ENCODE results near the gene SLC10A7.

Gene SLC10A7

GRCh38 chr4:146246381-146246780 is 275.4 kb downstream of the SLC10A7 start:
- no peak for FAIRE-seq

DNA sequence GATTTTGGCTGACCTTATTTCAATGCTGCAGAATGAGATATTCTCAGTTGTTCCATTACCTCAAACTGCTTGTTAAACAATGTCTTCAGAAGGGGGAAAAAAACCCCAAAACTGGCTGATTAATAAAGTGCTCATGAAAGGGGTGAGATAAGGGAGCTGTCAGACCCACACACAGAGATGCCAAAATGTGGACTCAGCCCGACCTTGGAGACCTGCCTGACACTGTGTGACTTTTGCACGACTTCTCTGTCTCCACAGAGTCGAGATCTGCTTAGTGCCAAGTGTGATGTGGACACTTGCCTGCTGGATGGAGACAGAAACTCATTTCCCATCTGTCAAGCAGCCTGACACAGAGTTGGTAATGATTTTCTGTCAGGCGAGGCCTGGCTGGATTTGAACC is 275.9 kb downstream of the SLC10A7 start:
- no peak for FAIRE-seq

GRCh38 chr4:146245246-146245645 is 276.5 kb downstream of the SLC10A7 start:
- no peak for FAIRE-seq

- FAIRE-seq: no peak
Observed at GRCh38 chr4:146244496-146244895, 277.2 kb downstream of the SLC10A7 start.

- FAIRE-seq: no peak
Observed at GRCh38 chr4:146243883-146244277, 277.9 kb downstream of the SLC10A7 start.

- no peak for FAIRE-seq
Observed at GRCh38 chr4:146243141-146243882, 278.4 kb downstream of the SLC10A7 start.

- FAIRE-seq: no peak
Observed at GRCh38 chr4:146238107-146238506, 283.6 kb downstream of the SLC10A7 start.

DNA sequence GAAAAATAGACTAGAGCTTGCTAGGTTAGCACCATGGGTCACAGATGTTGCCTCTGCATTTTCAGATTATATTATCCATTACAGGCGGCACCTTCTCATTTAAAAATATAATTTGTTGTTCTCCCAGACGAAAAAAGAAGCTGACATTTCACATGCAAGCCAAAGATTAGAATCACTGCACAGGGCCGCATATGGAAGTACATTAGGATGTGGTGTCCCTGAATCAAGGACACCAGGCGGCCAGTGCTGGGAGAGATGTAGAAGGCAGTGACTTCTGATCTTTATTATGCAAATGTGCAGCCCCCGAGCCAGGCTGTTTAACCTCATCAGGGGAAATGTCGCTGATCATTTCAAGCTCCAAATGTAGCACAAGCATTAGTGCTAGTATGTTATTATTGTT is 284.6 kb downstream of the SLC10A7 start:
- no peak for FAIRE-seq

DNA sequence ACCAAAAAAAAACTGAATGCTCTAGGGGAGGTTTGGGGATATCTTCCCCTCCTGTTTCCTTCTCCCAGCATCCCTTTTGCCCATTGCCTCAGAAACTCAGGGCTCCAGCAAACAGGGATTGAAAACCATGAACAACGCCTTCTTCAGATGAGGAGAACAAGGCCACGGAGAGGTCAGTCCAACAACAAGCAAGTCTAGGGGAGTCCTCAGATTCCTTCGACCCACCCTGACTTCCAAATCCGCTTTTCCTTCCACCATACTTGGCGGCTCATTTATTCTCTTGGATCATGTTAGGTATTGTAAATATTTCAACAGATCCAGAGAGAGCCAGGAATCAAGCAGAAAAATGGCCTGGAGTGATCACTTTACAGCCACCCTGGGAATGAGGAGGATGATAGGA is 285.5 kb downstream of the SLC10A7 start:
- FAIRE-seq: no peak

DNA sequence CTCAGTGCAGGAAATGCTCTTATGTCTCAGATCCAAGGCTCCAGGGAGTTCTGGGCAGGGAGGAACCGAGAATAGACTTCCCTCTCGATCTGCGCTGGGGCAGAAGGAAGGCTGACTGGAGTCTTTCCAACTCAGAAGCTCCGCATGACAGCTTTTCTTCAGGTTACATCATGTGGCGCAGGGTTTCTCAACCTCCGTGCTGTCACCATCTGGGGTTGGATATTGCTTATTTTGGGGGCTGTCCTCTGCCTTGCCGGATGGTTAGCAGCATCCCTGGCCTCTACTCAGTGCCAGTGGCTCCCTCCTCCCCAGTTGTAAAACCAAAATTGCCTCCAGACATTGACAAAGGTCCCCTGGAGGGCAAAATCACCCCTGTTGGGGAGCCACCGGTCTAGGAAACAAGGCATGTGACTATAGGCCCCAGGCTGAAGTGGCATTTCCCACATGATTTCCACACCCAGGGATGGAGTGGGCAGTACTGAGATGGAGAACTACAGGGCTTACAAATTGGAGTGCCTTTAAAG is 286.0 kb downstream of the SLC10A7 start:
- no peak for FAIRE-seq

- no peak for FAIRE-seq
Observed at GRCh38 chr4:146232131-146232722, 289.5 kb downstream of the SLC10A7 start.

GRCh38 chr4:146229406-146229805 is 292.3 kb downstream of the SLC10A7 start:
- no peak for FAIRE-seq

DNA sequence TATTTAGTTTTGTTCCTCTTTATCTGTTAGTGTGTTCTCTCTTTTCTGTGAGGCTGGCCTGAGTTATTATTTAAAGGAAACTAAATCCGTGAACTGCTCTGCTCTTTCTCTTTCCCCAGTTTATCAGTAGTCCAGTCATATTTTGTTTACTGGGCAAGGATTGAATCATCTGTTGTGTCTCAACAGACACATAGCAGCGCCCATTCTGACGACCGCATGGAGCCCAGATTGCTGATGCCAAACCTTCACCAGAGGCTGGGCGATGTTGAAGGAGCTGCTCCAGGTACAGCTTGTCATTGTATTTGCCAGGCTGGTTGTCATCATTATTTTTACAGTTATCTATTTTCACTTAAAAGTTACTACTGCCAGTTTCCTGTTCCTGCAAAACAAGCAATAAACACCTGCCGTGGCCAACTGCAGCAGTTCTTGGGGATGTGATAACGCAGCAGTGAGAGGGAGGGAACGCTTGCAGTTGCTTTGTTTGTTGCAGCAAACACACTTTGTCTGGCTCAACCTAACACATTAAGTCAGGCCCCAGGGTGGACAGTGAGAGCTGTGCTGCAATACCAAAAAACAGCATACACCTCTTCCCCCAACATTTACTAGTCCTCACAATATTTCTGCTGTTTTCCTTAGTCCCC is 297.3 kb downstream of the SLC10A7 start:
- FAIRE-seq: no peak

- FAIRE-seq: no peak
Observed at GRCh38 chr4:146222313-146222712, 299.4 kb downstream of the SLC10A7 start.

GRCh38 chr4:146214238-146214637 is 307.5 kb downstream of the SLC10A7 start, which contains the start of gene REELD1:
Gene REELD1, plus strand, starts transcription at chr4:146214538. Its CDS starts 2,415 bp downstream, at chr4:146216953.
- no peak for FAIRE-seq

GRCh38 chr4:146212781-146213180 is 309.0 kb downstream of the SLC10A7 start:
- FAIRE-seq: no peak

DNA sequence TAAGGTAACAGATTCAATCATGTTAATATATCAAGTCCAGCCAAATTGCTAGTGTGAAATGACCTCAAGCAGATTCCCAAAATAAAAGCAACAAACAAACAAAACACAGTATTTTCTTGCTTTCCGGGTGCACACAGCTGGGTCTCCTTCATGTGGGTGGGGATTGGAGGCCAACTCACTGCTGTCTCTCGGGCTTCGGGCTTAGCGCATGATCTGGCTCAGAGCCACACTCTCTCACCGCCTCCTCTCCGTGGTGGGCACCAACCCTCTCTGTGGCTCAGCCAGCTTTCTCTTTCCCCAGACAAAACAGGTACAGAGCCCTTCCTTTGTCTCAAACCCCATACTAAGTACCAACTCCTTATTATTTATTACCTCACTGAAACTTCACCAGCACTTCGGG is 310.3 kb downstream of the SLC10A7 start:
- no peak for FAIRE-seq

- FAIRE-seq: no peak
Observed at GRCh38 chr4:146210890-146211289, 310.9 kb downstream of the SLC10A7 start.

DNA sequence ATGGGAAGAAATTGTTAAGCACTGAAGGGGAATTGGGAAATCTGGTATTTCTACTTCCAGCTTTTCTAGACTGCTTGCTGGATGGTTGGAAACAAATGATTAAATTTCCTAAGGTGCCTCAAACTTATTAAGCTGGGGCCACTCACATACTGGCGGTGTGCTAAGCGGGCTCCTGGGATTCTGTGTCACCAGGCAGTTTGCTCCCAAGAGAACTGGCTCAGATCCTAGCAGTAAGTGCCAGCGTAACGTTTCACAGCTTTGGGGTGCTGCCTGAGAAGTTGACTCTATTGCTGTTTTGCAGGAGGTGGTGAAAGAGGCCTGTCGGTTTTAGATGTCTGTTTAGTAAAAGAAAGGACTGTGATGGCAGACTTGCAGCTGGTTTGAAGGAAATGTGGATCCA is 314.3 kb downstream of the SLC10A7 start:
- no peak for FAIRE-seq
